ENCODE measurements around the gene RBBP9.

DNA sequence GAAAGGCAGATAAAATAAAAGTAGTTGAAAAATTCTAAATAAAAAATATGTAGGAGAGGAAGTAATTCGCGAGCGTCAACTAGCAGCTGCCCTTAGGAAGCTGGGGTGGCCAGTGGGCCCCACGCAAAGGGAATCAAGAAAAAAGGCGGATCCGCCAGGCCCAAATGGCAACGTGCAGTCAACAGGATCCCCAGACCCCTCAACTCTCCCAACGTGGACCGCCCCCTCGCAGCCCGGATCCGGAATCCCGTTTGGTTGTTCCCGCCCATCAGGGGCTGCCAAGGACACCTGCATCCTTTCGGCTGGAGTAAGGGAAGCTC, 30.5 kb downstream of the RBBP9 start:
- TF ChIP-seq, protein P1, sequence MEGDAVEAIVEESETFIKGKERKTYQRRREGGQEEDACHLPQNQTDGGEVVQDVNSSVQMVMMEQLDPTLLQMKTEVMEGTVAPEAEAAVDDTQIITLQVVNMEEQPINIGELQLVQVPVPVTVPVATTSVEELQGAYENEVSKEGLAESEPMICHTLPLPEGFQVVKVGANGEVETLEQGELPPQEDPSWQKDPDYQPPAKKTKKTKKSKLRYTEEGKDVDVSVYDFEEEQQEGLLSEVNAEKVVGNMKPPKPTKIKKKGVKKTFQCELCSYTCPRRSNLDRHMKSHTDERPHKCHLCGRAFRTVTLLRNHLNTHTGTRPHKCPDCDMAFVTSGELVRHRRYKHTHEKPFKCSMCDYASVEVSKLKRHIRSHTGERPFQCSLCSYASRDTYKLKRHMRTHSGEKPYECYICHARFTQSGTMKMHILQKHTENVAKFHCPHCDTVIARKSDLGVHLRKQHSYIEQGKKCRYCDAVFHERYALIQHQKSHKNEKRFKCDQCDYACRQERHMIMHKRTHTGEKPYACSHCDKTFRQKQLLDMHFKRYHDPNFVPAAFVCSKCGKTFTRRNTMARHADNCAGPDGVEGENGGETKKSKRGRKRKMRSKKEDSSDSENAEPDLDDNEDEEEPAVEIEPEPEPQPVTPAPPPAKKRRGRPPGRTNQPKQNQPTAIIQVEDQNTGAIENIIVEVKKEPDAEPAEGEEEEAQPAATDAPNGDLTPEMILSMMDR (IDR thresholded peaks at IDR 0.05; ENCODE audit: low read depth, low read length, missing input control), result no peak
- TF ChIP-seq MAX (IDR thresholded peaks at IDR 0.05), result no peak
- no peak for TF ChIP-seq GABPA (IDR thresholded peaks at IDR 0.05 in 1 of 2, conservative IDR thresholded peaks at IDR 0.05 in 1 of 2)
- TF ChIP-seq FOXA2 (IDR thresholded peaks at IDR 0.05), result no peak
- TF ChIP-seq JUND (IDR thresholded peaks at IDR 0.05), result no peak
- no peak for TF ChIP-seq YY1 (IDR thresholded peaks at IDR 0.05)
